T-cell (primary cell): ENCODE data around the gene ATAD2B. TPM values are rescaled to one million over a fixed set of nuclear protein-coding genes. Genes with fewer than 3 reads are reported as not detected.
A peak's percentile ranks its signal among the peaks of the same experiment; 100 is the strongest.

Source experiments
- ATAC-seq, 4 experiments: fragments of 200-7000 bp in 3 of 4; fragments of 150-1000 bp in 1 of 4; cut with Tn5 transposase; replicated peaks in 1 of 4; 1 replicate in 3 of 4; 2 replicates in 1 of 4; pipeline ENCODE4 v1.10.0; 2021; ENCODE audit warnings: moderate library complexity in 3 of 4, mild to moderate bottlenecking in 2 of 4, moderate number of reproducible peaks in 1 of 4
- CTCF ChIA-PET, 2 donors: fragments of 300-600 bp; sonication (Branson Sonifier 250); formaldehyde crosslinking; loops; one replicate each; lab custom pipeline; 2022; ENCODE audit warnings: antibody characterized with exemption in 2 of 2; lab: Charles Lee
- POLR2A ChIA-PET, 2 donors: fragments of 300-600 bp; sonication (Branson Sonifier 250); formaldehyde crosslinking; loops; one replicate each; lab custom pipeline; 2022; ENCODE audit warnings: antibody characterized with exemption in 2 of 2; lab: Charles Lee
- DNase-seq, 35 experiments: peaks; one replicate each; pipeline versions ENCODE4 v3.0.0 to v3.0.0-alpha.2; 2013 to 2023
- H3K27ac ChIP-seq: one replicate; pipeline ENCODE4 v1.5.1; 2013; ENCODE audit warnings: low read length
- H3K27me3 ChIP-seq, 2 experiments: replicated peaks in 1 of 2; 1 replicate in 1 of 2; 2 replicates in 1 of 2; pipeline versions ENCODE4 v1.6.1 to v1.7.0; 2013; ENCODE audit warnings: low read length in 1 of 2, mixed read lengths in 1 of 2; ENCODE audit not compliant: control insufficient read depth in 2 of 2, insufficient read depth in 2 of 2; ENCODE audit errors: extremely low read depth in 1 of 2
- H3K36me3 ChIP-seq, 2 donors: 1 replicate in 1 of 2; 2 replicates in 1 of 2; pipeline versions ENCODE4 v1.6.1 to v1.7.0; 2013; ENCODE audit warnings: low read length in 1 of 2; ENCODE audit not compliant: control insufficient read depth in 2 of 2, insufficient read depth in 1 of 2; ENCODE audit errors: extremely low read depth in 1 of 2
- H3K4me1 ChIP-seq, 2 experiments: 1 replicate in 1 of 2; 2 replicates in 1 of 2; pipeline versions ENCODE4 v1.6.1 to v1.7.0; 2013; ENCODE audit warnings: low read length in 2 of 2, mixed read lengths in 1 of 2; ENCODE audit not compliant: insufficient read depth in 2 of 2, control insufficient read depth in 1 of 2; ENCODE audit errors: extremely low read depth in 1 of 2
- H3K4me3 ChIP-seq, 2 donors: 1 replicate in 1 of 2; 2 replicates in 1 of 2; pipeline versions ENCODE4 v1.5.1 to v1.7.0; 2013; ENCODE audit warnings: mild to moderate bottlenecking in 2 of 2, low read length in 1 of 2, moderate library complexity in 1 of 2; ENCODE audit not compliant: control insufficient read depth in 1 of 2; ENCODE audit errors: extremely low read depth in 1 of 2
- H3K9me3 ChIP-seq: 2 replicates; pipeline ENCODE4 v1.7.0; 2013
- H3K27ac Mint-ChIP-seq, 2 donors: one replicate each; pipeline ENCODE4 v1.8.0; 2020 to 2021; ENCODE audit warnings: mild to moderate bottlenecking in 2 of 2, mixed read lengths in 2 of 2
- H3K27me3 Mint-ChIP-seq, 2 donors: one replicate each; pipeline ENCODE4 v1.8.0; 2021 to 2022; ENCODE audit warnings: mixed read lengths in 2 of 2
- H3K36me3 Mint-ChIP-seq: one replicate; pipeline ENCODE4 v1.8.0; 2021; ENCODE audit warnings: mixed read lengths
- H3K4me1 Mint-ChIP-seq, 3 donors: one replicate each; pipeline ENCODE4 v1.8.0; 2020 to 2022; ENCODE audit warnings: mixed read lengths in 3 of 3, mild to moderate bottlenecking in 1 of 3
- H3K4me3 Mint-ChIP-seq, 3 donors: one replicate each; pipeline ENCODE4 v1.8.0; 2020 to 2022; ENCODE audit warnings: mild to moderate bottlenecking in 3 of 3, mixed read lengths in 3 of 3, moderate library complexity in 3 of 3
- H3K9me3 Mint-ChIP-seq, 3 donors: one replicate each; pipeline ENCODE4 v1.8.0; 2020 to 2022; ENCODE audit warnings: mixed read lengths in 3 of 3
- WGBS: methylation state at CpG from one replicate; pipeline ENCODE4 v1.1.5; 2013; ENCODE audit warnings: missing lambda C conversion rate; ENCODE audit not compliant: insufficient coverage; 5-methylcytosine and 5-hydroxymethylcytosine counted together
- total RNA-seq, 35 experiments: library from RNA in 6 of 35; stranded (reverse) in 6 of 35; fragments of 120-200 nt in 1 of 35; gene quantifications; one replicate each; pipeline versions ENCODE4 v1.2.1 to v1.2.4 and lab custom pipeline; 2013 to 2026

ATAD2B gene
- total RNA-seq, 5 donors from 2014 or later (not counting 1 experiment from before 2014, with no cell fraction given), result 33.9 to 49.3 (median 40.6) TPM

GRCh38 chr2:23827287-23827686 lies 99.6 kb downstream of the ATAD2B start:
- no CpG with 5 or more reads among the region's 1 CpG for WGBS
- CTCF ChIA-PET, result interaction anchor here in 1 of 2 donors (0.6 kb wide), 1 partner anchor 22 kb away, joined by 3 read pairs; no protein-coding TSS in a partner anchor

GRCh38 chr2:23826771-23827170 lies 100.2 kb downstream of the ATAD2B start:
- H3K27ac Mint-ChIP-seq, result peak overlapping the region; percentile 15 to 69
- peaks cover 0 to 18% of the 10 kb centered on the region in 2 donors for H3K36me3 ChIP-seq
- ChIA-PET POLR2A (no interaction called here), CTCF (interaction anchor here in 1 of 2 donors (0.9 kb wide), 2 partner anchors 10 to 101 kb away, joined by 3 read pairs; no protein-coding TSS in a partner anchor)
- H3K4me3 ChIP-seq, result no peak overlapping the region
- H3K9me3 ChIP-seq, result no peaks in the 10 kb centered on the region
- no peaks in the 10 kb centered on the region for H3K9me3 Mint-ChIP-seq
- no peaks in the 10 kb centered on the region for H3K4me1 ChIP-seq
- no peaks in the 10 kb centered on the region for H3K27me3 ChIP-seq
- ATAC-seq, result no peak
- H3K4me3 Mint-ChIP-seq, result no peak overlapping the region
- peaks cover 4% of the 10 kb centered on the region for H3K36me3 Mint-ChIP-seq
- DNase-seq, result no peak
- no peak overlapping the region for H3K27ac ChIP-seq
- H3K27me3 Mint-ChIP-seq, result no peaks in the 10 kb centered on the region
- no CpG with 5 or more reads among the region's 3 CpGs for WGBS
- H3K4me1 Mint-ChIP-seq, result no peaks in the 10 kb centered on the region

More at GRCh38 chr2:23827287-23827686, 99.6 kb downstream of the ATAD2B start:
- Mint-ChIP-seq H3K36me3 (peaks cover 4% of the 10 kb centered on the region), H3K9me3 (no peaks in the 10 kb centered on the region), H3K4me1 (no peaks in the 10 kb centered on the region), H3K4me3 (no peak overlapping the region), H3K27ac (peak overlapping the region; percentile 15 to 69), H3K27me3 (no peaks in the 10 kb centered on the region)
- ATAC-seq, result no peak
- Histone ChIP-seq H3K27ac (no peak overlapping the region), H3K27me3 (no peaks in the 10 kb centered on the region), H3K4me1 (no peaks in the 10 kb centered on the region), H3K9me3 (no peaks in the 10 kb centered on the region), H3K36me3 (peaks cover 0 to 13% of the 10 kb centered on the region in 2 donors), H3K4me3 (no peak overlapping the region)
- POLR2A ChIA-PET, result interaction anchor here in 1 of 2 donors (0.7 kb wide), 1 partner anchor 46 kb away, joined by 3 read pairs; no protein-coding TSS in a partner anchor
- DNase-seq, result no peak

- Mint-ChIP-seq H3K36me3 (peaks cover 4% of the 10 kb centered on the region), H3K27me3 (no peaks in the 10 kb centered on the region), H3K4me1 (no peaks in the 10 kb centered on the region), H3K27ac (no peak overlapping the region), H3K4me3 (no peak overlapping the region), H3K9me3 (no peaks in the 10 kb centered on the region)
- CTCF ChIA-PET, result interaction anchor here in 1 of 2 donors (0.9 to 2.4 kb wide), 4 partner anchors 10 to 223 kb away, joined by 3 to 17 read pairs (median 4); partner anchors contain the start of gene ATAD2B
- Histone ChIP-seq H3K36me3 (peaks cover 0 to 22% of the 10 kb centered on the region in 2 donors), H3K4me3 (no peak overlapping the region), H3K27me3 (no peaks in the 10 kb centered on the region), H3K27ac (no peak overlapping the region), H3K9me3 (no peaks in the 10 kb centered on the region), H3K4me1 (no peaks in the 10 kb centered on the region)
- POLR2A ChIA-PET, result no interaction called here
- no peak for ATAC-seq
- no peak for DNase-seq
- no CpG with 5 or more reads among the region's 2 CpGs for WGBS
These were observed 100.9 kb downstream of the ATAD2B start for GRCh38 chr2:23826040-23826439.

- DNase-seq, result peak in 12 of 35 experiments; percentile 8 to 72 (median 16)
- H3K36me3 Mint-ChIP-seq, result peaks cover 4% of the 10 kb centered on the region
- H3K4me3 Mint-ChIP-seq, result no peak overlapping the region
- H3K4me1 Mint-ChIP-seq, result no peaks in the 10 kb centered on the region
- no peak overlapping the region for H3K27ac Mint-ChIP-seq
- CTCF ChIA-PET, result interaction anchor here (0.6 to 2.4 kb wide), 32 partner anchors 8 to 1886 kb away, joined by 3 to 55 read pairs (median 4); partner anchors contain the start of genes TP53I3 (in 2 of the 2), ATAD2B (in 1 of the 2), SF3B6 (in 1 of the 2) and UBXN2A (in 1 of the 2)
- Histone ChIP-seq H3K27ac (no peak overlapping the region), H3K9me3 (no peaks in the 10 kb centered on the region), H3K27me3 (no peaks in the 10 kb centered on the region), H3K36me3 (peaks cover 0 to 26% of the 10 kb centered on the region in 2 donors), H3K4me1 (no peaks in the 10 kb centered on the region), H3K4me3 (no peak overlapping the region)
- WGBS, result no CpG with 5 or more reads among the region's 2 CpGs
- H3K9me3 Mint-ChIP-seq, result no peaks in the 10 kb centered on the region
- POLR2A ChIA-PET, result interaction anchor here in 1 of 2 donors (0.7 kb wide), 2 partner anchors 100 to 158 kb away, joined by 3 to 8 read pairs; no protein-coding TSS in a partner anchor
- H3K27me3 Mint-ChIP-seq, result no peaks in the 10 kb centered on the region
- ATAC-seq, result peak; percentile 42 to 60 (median 56)
These were observed 102.1 kb downstream of the ATAD2B start for GRCh38 chr2:23824777-23825212.

- no peaks in the 10 kb centered on the region for H3K4me1 Mint-ChIP-seq
- no peak overlapping the region for H3K4me3 Mint-ChIP-seq
- WGBS, result 100% methylated on average over 2 of the region's 4 CpGs
- Histone ChIP-seq H3K4me1 (no peaks in the 10 kb centered on the region), H3K27me3 (no peaks in the 10 kb centered on the region), H3K36me3 (peaks cover 0 to 26% of the 10 kb centered on the region in 2 donors), H3K4me3 (no peak overlapping the region), H3K27ac (no peak overlapping the region), H3K9me3 (no peaks in the 10 kb centered on the region)
- no peaks in the 10 kb centered on the region for H3K9me3 Mint-ChIP-seq
- no peak for DNase-seq
- H3K36me3 Mint-ChIP-seq, result peaks cover 4% of the 10 kb centered on the region
- no peaks in the 10 kb centered on the region for H3K27me3 Mint-ChIP-seq
- no peak for ATAC-seq
- no peak overlapping the region for H3K27ac Mint-ChIP-seq
- ChIA-PET POLR2A (interaction anchor here (0.5 to 1.1 kb wide), 3 partner anchors 10 to 845 kb away, joined by 3 to 4 read pairs (median 3); no protein-coding TSS in a partner anchor), CTCF (interaction anchor here (0.6 to 2.4 kb wide), 17 partner anchors 9 to 443 kb away, joined by 3 to 55 read pairs (median 4); partner anchors contain the start of genes TP53I3 (in 2 of the 2) and ATAD2B (in 1 of the 2))
These were observed 103.1 kb downstream of the ATAD2B start for GRCh38 chr2:23823863-23824262.

- Mint-ChIP-seq H3K9me3 (no peaks in the 10 kb centered on the region), H3K4me3 (no peak overlapping the region), H3K4me1 (no peaks in the 10 kb centered on the region), H3K27me3 (no peaks in the 10 kb centered on the region), H3K27ac (no peak overlapping the region), H3K36me3 (peaks cover 28% of the 10 kb centered on the region)
- ChIA-PET CTCF (no interaction called here), POLR2A (no interaction called here)
- H3K4me1 ChIP-seq, result no peaks in the 10 kb centered on the region
- no peaks in the 10 kb centered on the region for H3K27me3 ChIP-seq
- no peak overlapping the region for H3K4me3 ChIP-seq
- no peak overlapping the region for H3K27ac ChIP-seq
- ATAC-seq, result no peak
- H3K36me3 ChIP-seq, result peaks cover 0 to 20% of the 10 kb centered on the region in 2 donors
- DNase-seq, result no peak
- 100% methylated on average over 1 of the region's 2 CpGs for WGBS
- H3K9me3 ChIP-seq, result no peaks in the 10 kb centered on the region
These were observed 112.0 kb downstream of the ATAD2B start for GRCh38 chr2:23814963-23815362.
